Sciatic nerve (tissue), 2 donors: ENCODE results near the gene POLA2. TPM values are rescaled to one million over a fixed set of nuclear protein-coding genes. Genes with fewer than 3 reads are reported as not detected.
"Not testable (repeated sequence)": the region's sequence is repeated elsewhere in the genome, so short reads cannot be mapped to it uniquely, and the experiment has no call there.

ENCODE experiments used
- ATAC-seq: fragments of 200-7000 bp; cut with Tn5 transposase; one replicate; pipeline ENCODE4 v1.9.1; 2020; ENCODE audit warnings: mild to moderate bottlenecking, moderate library complexity
- DNase-seq: peaks from one replicate; pipeline ENCODE4 v3.0.0-alpha.2; 2020; ENCODE audit warnings: low spot score
- intact Hi-C: fragments of 100-400 bp; cut with DNase I; formaldehyde crosslinking; loops from one replicate; pipeline ENCODE4 v1.14.2; 2022
- total RNA-seq: library from RNA; stranded (reverse); fragmentation: NEBNext Ultra II Directional; extraction: Animal tissue kit (Norgen Biotek cat#: 25700); gene quantifications from one replicate; pipeline ENCODE4 v1.2.1, GENCODE V29; 2021
- donor health status: DM: no; HTN: no; CAD: no.
- donor health status: DM: no; HTN: no; CAD: no.

POLA2 gene
- total RNA-seq, 1 donor from 2014 or later, result 5.5 TPM

- DNase-seq, result no peak
- ATAC-seq, result peak; percentile 57
- intact Hi-C loops, result loop anchor here (5.0 kb wide), 1 partner anchor 39 kb away; no protein-coding TSS in a partner anchor
Observed at GRCh38 chr11:65316227-65317024, 54.7 kb downstream of the POLA2 start.

DNA sequence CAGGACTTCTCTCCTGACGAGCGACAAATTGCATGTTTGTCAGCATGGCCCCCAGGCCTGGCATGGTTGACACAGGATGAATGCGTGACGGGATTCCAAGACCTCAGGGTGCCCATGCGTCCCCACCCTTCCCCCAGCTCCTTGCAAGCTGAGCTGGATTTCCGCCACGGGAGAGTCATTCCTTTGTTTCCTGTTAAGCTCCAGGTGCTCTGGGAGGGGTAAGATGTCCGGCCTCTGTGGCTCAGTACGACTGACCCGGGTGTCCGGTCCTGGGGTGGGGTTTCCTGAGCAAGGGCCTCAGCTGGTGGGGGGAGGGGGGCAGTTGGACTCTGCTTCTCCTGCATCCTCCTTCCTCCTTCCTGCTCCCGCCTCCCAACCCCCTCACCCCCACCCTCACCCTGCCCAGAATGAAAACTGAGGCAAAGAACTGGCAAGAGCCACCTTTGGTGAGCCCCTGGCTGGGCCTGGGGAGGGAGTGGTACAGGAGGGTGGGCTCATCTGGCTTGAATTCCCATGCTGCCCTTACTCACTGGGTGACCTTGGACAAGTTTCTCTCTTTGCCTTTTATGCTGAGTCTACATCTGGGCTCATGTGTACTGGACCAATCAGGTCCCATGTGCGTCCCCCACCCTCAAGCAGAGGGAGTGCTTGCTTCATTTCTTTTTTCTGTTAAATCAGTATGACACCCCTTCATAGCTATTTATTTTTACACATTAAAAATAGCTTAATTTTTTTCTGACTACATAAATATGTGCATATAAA, 55.4 kb downstream of the POLA2 start:
- ATAC-seq (peak; percentile 28), DNase-seq (peak; percentile 80)
- intact Hi-C loops, result loop anchor here (5.0 kb wide), 1 partner anchor 40 kb away; no protein-coding TSS in a partner anchor

DNA sequence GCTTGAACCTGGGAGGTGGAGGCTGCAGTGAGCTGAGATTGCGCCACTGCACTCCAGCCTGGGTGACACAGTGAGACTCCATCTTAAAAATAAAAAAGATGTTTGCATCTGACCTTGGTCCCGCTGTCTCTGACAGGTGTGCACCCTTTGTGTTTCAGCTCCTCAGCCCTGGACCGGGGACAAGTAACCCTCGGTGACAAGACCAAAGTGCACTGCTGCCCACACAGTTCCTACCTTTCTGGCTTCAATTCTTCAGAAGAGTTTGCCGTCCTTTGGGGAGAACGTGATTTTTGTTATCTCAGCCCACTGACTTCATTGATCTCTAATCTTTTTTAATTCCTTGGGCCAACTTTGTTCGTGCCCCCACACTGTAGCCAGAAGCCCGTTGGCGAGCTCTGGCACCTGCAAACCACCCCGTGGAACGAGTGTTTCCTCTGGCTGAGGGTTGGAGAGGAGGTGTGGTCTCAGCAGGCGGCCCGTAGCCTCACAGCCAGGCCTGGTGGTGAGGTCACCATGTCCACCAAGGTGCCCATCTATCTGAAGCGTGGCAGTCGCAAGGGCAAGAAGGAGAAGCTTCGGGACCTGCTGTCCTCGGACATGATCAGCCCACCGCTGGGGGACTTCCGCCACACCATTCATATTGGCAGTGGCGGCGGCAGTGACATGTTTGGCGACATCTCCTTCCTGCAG, 58.8 kb downstream of the POLA2 start:
- no peak for ATAC-seq
- DNase-seq, result no peak
- intact Hi-C loops, result no loop called here

GRCh38 chr11:65321076-65321475, 59.3 kb downstream of the POLA2 start:
- no peak for ATAC-seq
- intact Hi-C loops, result no loop called here

DNA sequence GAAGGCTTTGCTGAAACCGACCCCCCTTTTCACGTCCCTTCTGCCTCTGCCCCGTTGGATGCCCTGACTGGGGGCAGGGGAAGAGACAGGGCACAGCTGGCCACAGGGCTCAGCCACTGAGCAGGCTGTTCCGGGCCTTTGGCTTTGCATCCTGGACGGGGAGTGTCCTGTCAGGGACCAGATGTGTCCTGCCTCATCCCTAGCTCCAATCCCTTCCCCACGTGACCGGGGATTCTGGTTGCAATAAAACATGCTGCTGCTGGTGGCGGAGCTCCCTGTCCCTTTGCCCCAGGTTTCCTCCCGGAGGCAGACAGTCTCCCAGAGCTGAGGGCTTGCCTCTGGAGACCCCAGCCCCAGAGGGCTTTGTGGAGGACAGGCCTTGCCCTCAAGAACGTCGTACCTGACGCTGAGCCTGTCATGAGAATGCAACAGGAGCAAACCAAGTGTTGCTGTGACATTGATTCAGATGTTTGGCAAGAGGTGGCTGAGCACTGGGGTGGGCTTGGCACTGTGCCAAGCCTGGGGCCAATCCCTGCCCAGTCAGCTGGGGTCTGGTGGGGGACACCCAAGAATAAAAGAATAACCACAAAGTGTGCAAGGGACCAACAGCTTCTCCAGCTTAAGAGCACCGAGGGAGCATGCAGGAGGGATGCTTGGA, 60.2 kb downstream of the POLA2 start:
- peak; percentile 59 for ATAC-seq
- DNase-seq, result no peak
- intact Hi-C loops, result no loop called here

More at GRCh38 chr11:65321076-65321475, 59.3 kb downstream of the POLA2 start:
- DNase-seq, result no peak

DNA sequence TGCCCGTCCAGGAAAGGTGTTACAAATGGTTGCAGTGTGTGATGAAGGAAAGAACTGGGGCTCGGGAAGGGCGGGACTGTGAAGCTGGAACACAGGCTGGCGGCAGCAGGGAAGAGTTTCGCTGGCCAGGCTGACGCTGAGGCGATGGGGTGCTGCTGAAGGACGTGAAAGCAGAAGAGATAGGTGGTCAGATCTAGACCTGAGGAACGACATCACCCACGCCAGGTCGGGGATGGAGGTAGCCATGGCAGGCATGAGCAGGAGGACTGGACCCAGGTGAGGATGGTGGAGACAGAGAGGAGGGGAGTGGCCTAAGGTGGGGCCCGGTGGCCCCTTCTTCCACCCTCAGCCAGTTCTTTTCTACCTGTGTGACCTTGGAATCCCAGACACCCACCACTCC, 62.1 kb downstream of the POLA2 start:
- DNase-seq, result no peak
- ATAC-seq, result peak; percentile 30
- intact Hi-C loops, result no loop called here

- ATAC-seq (no peak), DNase-seq (no peak)
- intact Hi-C loops, result no loop called here
Observed at GRCh38 chr11:65325435-65325834, 63.7 kb downstream of the POLA2 start.

DNA sequence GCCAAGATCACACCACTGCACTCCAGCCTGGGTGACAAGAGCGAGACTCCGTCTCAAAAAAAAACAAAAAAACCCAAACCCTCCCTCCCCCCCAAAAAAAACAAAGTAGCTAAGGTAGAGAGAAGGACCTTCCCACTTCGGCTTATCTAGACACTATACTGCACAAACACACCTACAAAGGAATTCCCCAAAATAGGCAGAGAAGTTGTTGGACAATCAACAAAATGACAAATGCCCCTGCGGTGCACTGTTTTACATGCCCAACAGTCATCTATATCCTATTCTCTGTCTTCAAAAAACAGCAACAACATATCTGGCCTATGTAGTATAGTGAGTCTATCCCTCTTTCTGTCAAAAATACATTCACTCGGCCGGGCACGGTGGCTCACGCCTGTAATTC, 65.3 kb downstream of the POLA2 start:
- DNase-seq, result no peak
- ATAC-seq, result no peak
- intact Hi-C loops, result no loop called here

GRCh38 chr11:65329478-65329877, 67.7 kb downstream of the POLA2 start:
- DNase-seq, result no peak
- intact Hi-C loops, result no loop called here
- no peak for ATAC-seq

DNA sequence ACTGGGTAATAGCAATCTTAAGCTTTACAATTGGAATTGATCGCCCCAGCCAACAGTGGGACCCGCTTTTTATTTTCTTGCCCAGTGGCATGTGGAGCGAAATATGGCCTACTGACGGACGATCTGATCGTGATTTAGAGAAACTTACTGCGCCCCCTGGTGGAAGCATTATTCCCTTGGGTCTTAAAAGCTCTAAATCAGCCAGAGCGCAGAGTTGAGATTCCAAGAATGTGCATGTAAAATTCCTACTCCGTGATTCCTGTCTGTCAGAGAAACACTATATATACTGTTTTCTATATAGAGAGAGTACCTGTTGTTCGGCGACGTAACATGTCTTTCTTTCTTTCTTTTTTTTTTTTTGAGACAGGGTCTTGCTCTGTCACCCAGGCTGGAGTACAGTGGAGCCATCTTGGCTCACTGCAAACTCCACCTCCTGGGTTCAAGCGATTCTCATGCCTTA, 68.2 kb downstream of the POLA2 start:
- DNase-seq, result peak; percentile 94
- intact Hi-C loops, result no loop called here
- ATAC-seq, result peak; percentile 65

DNA sequence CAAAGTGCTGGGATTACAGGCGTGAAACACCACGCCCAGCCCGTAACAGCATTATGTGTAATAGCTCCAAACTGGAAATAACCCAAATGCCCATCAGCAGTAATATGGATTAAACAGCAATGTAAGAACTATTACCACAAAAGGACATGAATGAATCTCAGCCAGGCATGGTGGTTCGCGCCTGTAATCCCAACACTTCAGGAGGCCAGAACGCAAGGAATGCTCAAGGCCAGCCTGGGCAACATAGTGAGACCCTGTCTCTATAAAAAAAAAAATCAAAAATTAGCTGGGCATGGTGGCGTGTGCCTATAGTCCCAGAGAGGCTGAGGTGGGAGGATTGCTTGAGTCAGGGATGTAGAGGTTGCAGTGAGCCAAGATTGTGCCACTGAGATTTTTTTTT, 68.8 kb downstream of the POLA2 start:
- intact Hi-C loops, result no loop called here
- DNase-seq (no peak), ATAC-seq (no peak)

DNA sequence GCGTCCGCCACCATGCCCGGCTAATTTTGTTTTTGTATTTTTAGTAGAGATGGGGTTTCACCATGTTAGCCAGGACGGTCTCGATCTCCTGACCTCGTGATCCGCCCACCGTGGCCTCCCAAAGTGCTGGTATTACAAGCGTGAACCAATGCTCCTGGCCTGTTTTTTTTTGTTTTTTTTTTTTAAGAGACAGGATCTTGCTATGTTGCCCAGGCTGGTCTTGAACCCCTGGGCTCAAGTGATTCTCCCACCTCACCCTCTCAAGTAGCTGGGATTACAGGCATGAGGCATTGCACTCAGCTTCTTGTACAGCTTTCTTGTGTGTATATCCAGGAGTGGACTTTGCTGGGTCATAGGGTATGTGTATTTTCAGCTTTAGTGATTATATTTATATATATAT, 70.8 kb downstream of the POLA2 start:
- DNase-seq, ATAC-seq, intact Hi-C loops: not testable (repeated sequence)

DNA sequence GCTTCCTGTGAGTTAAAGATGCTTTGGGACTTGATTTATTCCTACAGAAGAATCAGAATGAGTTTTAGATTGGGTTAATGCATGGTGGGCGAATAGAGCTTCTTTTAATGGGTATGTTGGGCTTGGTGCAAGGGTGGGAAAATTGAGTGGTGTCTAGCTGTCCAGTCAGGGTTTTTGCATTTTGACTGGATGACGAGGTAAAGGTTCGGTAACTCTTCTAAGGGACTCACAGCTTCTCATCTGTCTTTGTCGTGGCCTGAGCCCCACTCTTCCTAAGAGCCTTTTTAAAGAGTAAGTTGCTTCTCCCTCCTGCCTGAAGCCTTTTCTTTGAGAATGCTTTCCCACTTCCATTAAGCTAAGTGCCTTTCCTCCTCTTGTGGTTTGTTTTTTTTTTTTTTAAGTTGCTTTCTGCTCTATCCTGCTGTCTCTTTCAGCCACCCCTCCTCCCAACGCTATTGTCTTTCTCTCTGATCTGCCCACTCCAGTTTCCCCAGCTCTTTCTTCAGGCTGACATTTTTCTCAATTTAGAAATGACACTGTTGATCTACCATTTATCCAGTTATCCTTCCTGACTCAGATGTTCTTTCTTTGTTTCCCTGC, 73.0 kb downstream of the POLA2 start:
- no peak for DNase-seq
- intact Hi-C loops, result no loop called here
- no peak for ATAC-seq

DNA sequence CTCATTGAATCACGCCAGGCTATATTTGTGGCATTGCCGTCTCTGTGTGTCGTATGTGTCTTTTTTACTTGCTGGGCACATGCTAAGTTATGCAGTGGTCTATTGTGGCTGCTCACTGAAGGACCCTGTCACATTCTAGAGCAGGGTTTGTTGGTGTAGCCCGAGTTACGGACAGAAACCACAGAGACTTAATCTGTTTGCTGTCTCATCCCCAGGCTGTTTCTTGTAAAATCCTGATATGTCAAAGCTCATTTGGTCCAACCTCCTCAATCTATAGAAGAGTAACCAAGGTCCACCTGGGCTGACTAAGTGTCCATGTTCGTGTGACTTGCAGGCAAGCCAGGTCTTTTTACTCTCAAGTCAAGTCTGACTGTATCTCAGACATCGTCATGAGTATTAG, 76.9 kb downstream of the POLA2 start:
- intact Hi-C loops, result no loop called here
- no peak for ATAC-seq

DNA sequence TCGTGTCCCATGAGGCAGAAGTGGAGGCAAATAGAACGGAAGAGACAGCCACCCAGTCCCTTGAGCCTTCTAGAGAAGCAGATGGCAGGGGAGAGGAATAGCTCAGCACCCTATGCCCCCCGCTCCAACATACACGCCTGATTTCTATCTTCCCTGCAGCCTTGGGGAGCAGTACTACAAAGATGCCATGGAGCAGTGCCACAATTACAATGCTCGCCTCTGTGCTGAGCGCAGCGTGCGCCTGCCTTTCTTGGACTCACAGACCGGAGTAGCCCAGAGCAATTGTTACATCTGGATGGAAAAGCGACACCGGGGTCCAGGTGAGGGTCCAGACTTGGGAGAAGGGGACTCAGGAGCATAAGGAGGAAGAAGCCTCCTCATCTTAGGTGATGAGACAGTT, 78.5 kb downstream of the POLA2 start:
- ATAC-seq (no peak), DNase-seq (no peak)
- intact Hi-C loops, result no loop called here

More for the DNA sequence above, 76.9 kb downstream of the POLA2 start:
- DNase-seq, result no peak

DNA sequence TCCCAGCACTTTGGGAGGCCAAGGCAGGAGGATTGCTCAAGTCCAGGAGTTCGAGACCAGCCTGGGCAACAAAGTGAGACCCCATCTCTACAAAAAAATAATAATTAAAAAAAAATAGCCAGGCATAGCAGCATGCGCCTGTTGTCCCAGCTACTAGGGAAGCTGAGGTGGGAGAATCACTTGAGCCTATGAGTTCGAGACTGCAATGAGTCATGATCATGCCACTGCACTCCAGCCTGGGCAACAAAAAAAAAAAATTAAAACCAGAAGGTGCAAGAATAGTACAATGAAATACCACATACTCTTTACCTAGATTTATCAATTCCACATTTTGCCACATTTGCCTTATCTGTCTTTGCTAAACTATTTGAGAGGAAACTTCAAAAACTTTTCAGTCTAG, 80.1 kb downstream of the POLA2 start:
- DNase-seq, result no peak
- ATAC-seq, result no peak
- intact Hi-C loops, result no loop called here
